ENCODE data around the gene UST. TPM values are rescaled to one million over a fixed set of nuclear protein-coding genes. Genes with fewer than 3 reads are reported as not detected.

UST gene
- total and polyA plus RNA-seq, 2 of the 8 experiments (the other 6 are each of a cell fraction or from before 2014, with no cell fraction given), result 13.5 to 34.5 TPM

GRCh38 chr6:148749674-148750073, 2.8 kb downstream of the UST start (continued):
- TF ChIP-seq NRF1 (IDR thresholded peaks at IDR 0.05; ENCODE audit: low read depth, low read length) (no peak), CBX8 (IDR thresholded peaks at IDR 0.05; ENCODE audit: borderline replicate concordance, low read depth, low read length) (no peak), KDM4A (IDR thresholded peaks at IDR 0.05; ENCODE audit: low read depth, low read length, severe bottlenecking) (no peak), SRF (IDR thresholded peaks at IDR 0.05; ENCODE audit: low read depth, low read length) (no peak), CTBP2 (IDR thresholded peaks at IDR 0.05; ENCODE audit: borderline replicate concordance, insufficient read depth, insufficient read length, low read length) (no peak), SP4 (IDR thresholded peaks at IDR 0.05; ENCODE audit: low read length) (no peak)

All from H1 (cell line).